Adrenal gland (tissue), 12 donors: ENCODE results near the gene SLC9A2. TPM values are rescaled to one million over a fixed set of nuclear protein-coding genes. Genes with fewer than 3 reads are reported as not detected.

Source experiments
- DNase-seq, 7 donors: peaks; one replicate each; pipeline ENCODE4 v3.0.0-alpha.2; 2019 to 2020
- H3K27ac ChIP-seq, 5 donors: fragments of 200-600 bp; sonication (generic) in 4 of 5; 1 replicate in 3 of 5; 2 replicates in 2 of 5; pipeline versions ENCODE4 v1.5.1 to v1.8.0; 2016 to 2020; ENCODE audit warnings: mild to moderate bottlenecking in 1 of 5
- H3K27me3 ChIP-seq: fragments of 200-600 bp; 2 replicates; pipeline ENCODE4 v1.8.0; 2021
- H3K36me3 ChIP-seq, 2 donors: fragments of 200-600 bp; replicated peaks in 1 of 2; 1 replicate in 1 of 2; 2 replicates in 1 of 2; pipeline versions ENCODE4 v1.5.1 to v1.8.0; 2018 to 2022
- H3K4me1 ChIP-seq, 2 donors: fragments of 200-600 bp; replicated peaks in 1 of 2; 1 replicate in 1 of 2; 2 replicates in 1 of 2; pipeline versions ENCODE4 v1.5.1 to v1.8.0; 2018 to 2021
- H3K4me3 ChIP-seq, 4 donors: fragments of 200-600 bp; sonication (generic) in 3 of 4; one replicate each; pipeline ENCODE4 v1.5.1; 2016 to 2018
- H3K9me3 ChIP-seq, 3 donors: fragments of 200-600 bp; sonication (generic) in 1 of 3; replicated peaks in 1 of 3; 1 replicate in 2 of 3; 2 replicates in 1 of 3; pipeline versions ENCODE4 v1.5.1 to v1.8.0; 2016 to 2021
- POLR2A ChIP-seq, 2 donors: fragments of 450-650 bp; IDR thresholded peaks; one replicate each; pipeline ENCODE4 v1.6.1; 2017; ENCODE audit warnings: antibody characterized with exemption in 2 of 2, mild to moderate bottlenecking in 2 of 2, moderate library complexity in 1 of 2
- WGBS, 4 donors: extraction: QIAGEN DNeasy Blood & Tissue Kit in 2 of 4; methylation state at CpG; one replicate each; pipeline versions ENCODE4 v1.1.5 to v1.1.7; 2013 to 2017; 5-methylcytosine and 5-hydroxymethylcytosine counted together
- intact Hi-C, 2 donors: fragments of 100-400 bp; cut with DNase I; formaldehyde crosslinking; loops; one replicate each; pipeline versions ENCODE4 v1.14.1 to v1.15.0; 2022 to 2023
- polyA plus RNA-seq, 3 donors: library from polyadenylated mRNA; stranded (reverse); fragments of 200-250 nt in 2 of 3; fragments of 350-450 nt in 1 of 3; fragmentation: Illumina TruSeq in 1 of 3; extraction: RNeasy Lipid Tissue Mini Kit (QIAGEN cat#74804) in 1 of 3; gene quantifications; one replicate each; pipeline ENCODE4 v1.2.3, GENCODE V29; 2013 to 2014
- total RNA-seq, 9 donors: library from RNA; depleted of rRNA in 4 of 9; stranded (reverse); fragments of >200 nt in 4 of 9; fragments of 120-200 nt in 1 of 9; fragmentation: NEBNext Ultra II Directional in 1 of 9; extraction: Animal tissue kit (Norgen Biotek cat#: 25700) in 1 of 9; gene quantifications; one replicate each; pipeline versions ENCODE4 v1.1.0 to v1.2.4, GENCODE V29; 2013 to 2023
- TF ChIP-seq, protein P1 (sequence below), 6 experiments: fragments of 450-650 bp in 4 of 6; fragments of 200-600 bp in 2 of 6; sonication (generic) in 1 of 6; IDR thresholded peaks; 1 replicate in 5 of 6; 2 replicates in 1 of 6; pipeline versions ENCODE4 v1.5.1 to v1.8.0; 2016 to 2021; ENCODE audit warnings: antibody characterized with exemption in 6 of 6, mild to moderate bottlenecking in 2 of 6, moderate library complexity in 1 of 6
- donor health status: healthy with polysubstance abuse.
- donor health status: Bipolar disorder and iron deficiency.
- donor health status: DM: yes; HTN: yes; CAD: no.
- donor health status: DM: no; HTN: no; CAD: no.
- donor health status: DM: no; HTN: no; CAD: no.
- donor health status: DM: yes; HTN: yes; CAD: no.

The SLC9A2 gene
- total and polyA plus RNA-seq, 12 donors, result 0.03 to 2.1 (median 0.28) TPM; not detected in 2

DNA sequence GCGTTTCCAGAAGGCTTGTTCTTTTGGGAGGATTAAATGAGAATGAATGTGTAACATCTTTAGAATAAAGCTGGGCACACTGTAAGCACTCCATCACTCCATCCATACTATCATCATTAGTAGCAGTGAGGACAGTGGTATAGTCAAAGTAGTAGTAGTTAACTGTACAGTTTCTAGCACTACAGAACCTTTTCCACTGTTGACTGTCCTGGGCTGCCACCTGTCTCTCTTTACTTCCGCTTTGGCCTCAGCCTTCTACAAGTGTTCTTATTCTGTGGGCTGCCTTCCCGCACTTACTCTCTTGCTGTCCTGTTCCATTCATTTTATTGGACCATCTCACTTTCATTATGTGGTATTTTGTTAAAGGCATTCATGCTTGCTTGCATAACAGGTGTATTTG, 3.3 kb downstream of the SLC9A2 start:
- Histone ChIP-seq H3K27ac (no peak overlapping the region), H3K4me1 (peaks cover 12 to 14% of the 10 kb centered on the region in 2 donors), H3K27me3 (peaks cover 27% of the 10 kb centered on the region), H3K9me3 (no peaks in the 10 kb centered on the region), H3K4me3 (no peak overlapping the region), H3K36me3 (no peaks in the 10 kb centered on the region)
- intact Hi-C loops, result no loop called here
- 83 to 89% (median 86%) methylated on average over 3 of the region's 3 CpGs for WGBS, 4 donors
- no peak for DNase-seq
- no peak for TF ChIP-seq POLR2A (IDR thresholded peaks at IDR 0.05)
- TF ChIP-seq, protein P1, sequence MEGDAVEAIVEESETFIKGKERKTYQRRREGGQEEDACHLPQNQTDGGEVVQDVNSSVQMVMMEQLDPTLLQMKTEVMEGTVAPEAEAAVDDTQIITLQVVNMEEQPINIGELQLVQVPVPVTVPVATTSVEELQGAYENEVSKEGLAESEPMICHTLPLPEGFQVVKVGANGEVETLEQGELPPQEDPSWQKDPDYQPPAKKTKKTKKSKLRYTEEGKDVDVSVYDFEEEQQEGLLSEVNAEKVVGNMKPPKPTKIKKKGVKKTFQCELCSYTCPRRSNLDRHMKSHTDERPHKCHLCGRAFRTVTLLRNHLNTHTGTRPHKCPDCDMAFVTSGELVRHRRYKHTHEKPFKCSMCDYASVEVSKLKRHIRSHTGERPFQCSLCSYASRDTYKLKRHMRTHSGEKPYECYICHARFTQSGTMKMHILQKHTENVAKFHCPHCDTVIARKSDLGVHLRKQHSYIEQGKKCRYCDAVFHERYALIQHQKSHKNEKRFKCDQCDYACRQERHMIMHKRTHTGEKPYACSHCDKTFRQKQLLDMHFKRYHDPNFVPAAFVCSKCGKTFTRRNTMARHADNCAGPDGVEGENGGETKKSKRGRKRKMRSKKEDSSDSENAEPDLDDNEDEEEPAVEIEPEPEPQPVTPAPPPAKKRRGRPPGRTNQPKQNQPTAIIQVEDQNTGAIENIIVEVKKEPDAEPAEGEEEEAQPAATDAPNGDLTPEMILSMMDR (IDR thresholded peaks at IDR 0.05), result no peak

GRCh38 chr2:102630458-102630857, 11.1 kb downstream of the SLC9A2 start:
- intact Hi-C loops, result no loop called here

GRCh38 chr2:102632380-102633175, 13.2 kb downstream of the SLC9A2 start:
- intact Hi-C loops, result no loop called here
- Histone ChIP-seq H3K9me3 (no peaks in the 10 kb centered on the region), H3K27ac (no peak overlapping the region), H3K27me3 (no peaks in the 10 kb centered on the region), H3K4me1 (no peaks in the 10 kb centered on the region), H3K36me3 (no peaks in the 10 kb centered on the region), H3K4me3 (no peak overlapping the region)
- DNase-seq, result no peak
- no peak for TF ChIP-seq POLR2A (IDR thresholded peaks at IDR 0.05)
- TF ChIP-seq, protein P1 (IDR thresholded peaks at IDR 0.05), result no peak
- 83 to 88% (median 88%) methylated on average over 4 of the region's 4 CpGs for WGBS, 4 donors

More at GRCh38 chr2:102630458-102630857, 11.1 kb downstream of the SLC9A2 start:
- H3K9me3 ChIP-seq, result no peaks in the 10 kb centered on the region
- DNase-seq, result no peak
- H3K27ac ChIP-seq, result no peak overlapping the region
- no peaks in the 10 kb centered on the region for H3K27me3 ChIP-seq
- H3K4me3 ChIP-seq, result no peak overlapping the region
- no peaks in the 10 kb centered on the region for H3K4me1 ChIP-seq
- TF ChIP-seq POLR2A (IDR thresholded peaks at IDR 0.05), result no peak
- TF ChIP-seq, protein P1 (IDR thresholded peaks at IDR 0.05), result no peak
- no peaks in the 10 kb centered on the region for H3K36me3 ChIP-seq
- WGBS, 4 donors, result 68 to 76% (median 71%) methylated on average over 4 of the region's 4 CpGs

- TF ChIP-seq, protein P1 (IDR thresholded peaks at IDR 0.05), result no peak
- TF ChIP-seq POLR2A (IDR thresholded peaks at IDR 0.05), result no peak
- Histone ChIP-seq H3K4me3 (no peak overlapping the region), H3K36me3 (no peaks in the 10 kb centered on the region), H3K27me3 (no peaks in the 10 kb centered on the region), H3K4me1 (no peaks in the 10 kb centered on the region), H3K27ac (no peak overlapping the region), H3K9me3 (no peaks in the 10 kb centered on the region)
- WGBS, 4 donors, result 91% methylated on average over 6 of the region's 6 CpGs
- DNase-seq, result no peak
- intact Hi-C loops, result no loop called here
Observed at GRCh38 chr2:102634831-102635241, 15.5 kb downstream of the SLC9A2 start.
